Measurements from ENCODE around the gene PTBP1.

Gene PTBP1

DNA sequence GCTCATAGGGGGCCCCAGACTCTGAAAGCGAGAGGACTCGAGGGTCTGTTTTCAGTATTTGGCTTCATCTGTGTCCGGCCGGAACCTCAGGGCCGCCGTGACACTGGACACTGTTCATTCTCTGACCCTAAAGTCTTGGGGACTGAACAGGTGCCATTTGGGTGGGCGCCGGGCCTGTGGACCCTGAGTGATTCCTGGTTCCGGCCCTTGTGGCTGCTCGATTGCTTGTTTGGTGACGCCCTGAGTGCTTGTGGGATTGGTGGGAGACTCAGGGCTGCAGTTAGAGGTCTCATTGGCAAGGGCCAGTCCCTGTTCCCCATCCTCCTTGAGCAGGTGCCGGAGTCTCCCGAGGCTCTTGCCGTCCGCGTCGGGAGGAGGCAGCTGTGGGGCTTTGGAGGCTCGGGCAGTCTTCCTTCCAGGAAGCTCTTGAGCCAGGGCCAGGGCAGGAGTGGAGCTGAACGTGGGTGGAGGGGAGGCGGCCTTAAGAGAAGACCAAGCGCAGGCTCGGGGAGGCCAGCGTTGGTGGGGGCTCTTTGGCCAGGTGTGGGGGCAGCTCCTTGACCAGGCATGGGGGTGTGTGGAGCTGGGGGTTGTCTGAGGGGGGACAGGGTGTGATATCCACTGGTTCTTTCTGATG, 4.7 kb downstream of the PTBP1 start:
- no peaks in the 10 kb centered on the region for H3K27me3 Mint-ChIP-seq (ENCODE audit: low read depth)
- no peaks in the 10 kb centered on the region for H3K9me3 Mint-ChIP-seq
- TF ChIP-seq, protein P1, sequence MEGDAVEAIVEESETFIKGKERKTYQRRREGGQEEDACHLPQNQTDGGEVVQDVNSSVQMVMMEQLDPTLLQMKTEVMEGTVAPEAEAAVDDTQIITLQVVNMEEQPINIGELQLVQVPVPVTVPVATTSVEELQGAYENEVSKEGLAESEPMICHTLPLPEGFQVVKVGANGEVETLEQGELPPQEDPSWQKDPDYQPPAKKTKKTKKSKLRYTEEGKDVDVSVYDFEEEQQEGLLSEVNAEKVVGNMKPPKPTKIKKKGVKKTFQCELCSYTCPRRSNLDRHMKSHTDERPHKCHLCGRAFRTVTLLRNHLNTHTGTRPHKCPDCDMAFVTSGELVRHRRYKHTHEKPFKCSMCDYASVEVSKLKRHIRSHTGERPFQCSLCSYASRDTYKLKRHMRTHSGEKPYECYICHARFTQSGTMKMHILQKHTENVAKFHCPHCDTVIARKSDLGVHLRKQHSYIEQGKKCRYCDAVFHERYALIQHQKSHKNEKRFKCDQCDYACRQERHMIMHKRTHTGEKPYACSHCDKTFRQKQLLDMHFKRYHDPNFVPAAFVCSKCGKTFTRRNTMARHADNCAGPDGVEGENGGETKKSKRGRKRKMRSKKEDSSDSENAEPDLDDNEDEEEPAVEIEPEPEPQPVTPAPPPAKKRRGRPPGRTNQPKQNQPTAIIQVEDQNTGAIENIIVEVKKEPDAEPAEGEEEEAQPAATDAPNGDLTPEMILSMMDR (IDR thresholded peaks at IDR 0.05; ENCODE audit: unreplicated experiment in 3 of 3), result no peak
- peak overlapping the region; percentile 72 to 82 (median 78) for H3K4me3 Mint-ChIP-seq
- peak overlapping the region; percentile 86 to 91 (median 88) for H3K27ac Mint-ChIP-seq
- H3K36me3 Mint-ChIP-seq (ENCODE audit: low read depth), result peaks cover 40% of the 10 kb centered on the region
- peaks cover 48% of the 10 kb centered on the region for H3K4me1 Mint-ChIP-seq

DNA sequence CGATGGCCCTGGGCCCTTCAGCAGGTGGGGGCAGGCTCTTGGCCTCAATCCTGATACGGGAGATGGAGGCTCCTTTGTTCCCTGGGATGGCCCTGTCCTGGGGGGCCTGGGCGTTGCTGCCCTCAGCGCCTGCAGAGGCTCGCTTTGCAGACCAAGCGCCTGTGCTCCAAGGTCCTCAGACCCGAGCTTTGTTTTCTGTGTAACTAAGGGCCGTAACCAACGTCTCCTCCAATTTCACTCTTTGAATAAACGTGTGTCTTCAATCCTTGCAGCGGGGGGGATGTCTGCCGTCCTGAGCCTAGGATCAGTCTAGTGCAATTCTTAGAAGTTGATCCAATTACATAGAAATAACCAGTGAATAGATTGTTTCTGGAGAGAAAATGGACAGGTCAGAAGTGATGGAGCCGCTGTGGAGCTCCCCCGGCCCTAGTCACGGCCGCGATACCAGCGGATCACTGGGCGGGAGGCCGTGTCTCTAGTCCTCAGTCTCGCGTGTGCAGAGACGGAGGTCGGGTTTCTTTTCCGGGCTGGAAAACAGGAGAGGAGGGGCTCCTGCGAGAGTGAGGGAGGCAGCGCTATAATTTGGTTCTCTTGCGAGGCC, 5.3 kb downstream of the PTBP1 start:
- Mint-ChIP-seq H3K9me3 (no peaks in the 10 kb centered on the region), H3K4me3 (peak overlapping the region; percentile 72 to 82 (median 78))
- TF ChIP-seq, protein P1 (IDR thresholded peaks at IDR 0.05; ENCODE audit: unreplicated experiment in 3 of 3), result no peak

DNA sequence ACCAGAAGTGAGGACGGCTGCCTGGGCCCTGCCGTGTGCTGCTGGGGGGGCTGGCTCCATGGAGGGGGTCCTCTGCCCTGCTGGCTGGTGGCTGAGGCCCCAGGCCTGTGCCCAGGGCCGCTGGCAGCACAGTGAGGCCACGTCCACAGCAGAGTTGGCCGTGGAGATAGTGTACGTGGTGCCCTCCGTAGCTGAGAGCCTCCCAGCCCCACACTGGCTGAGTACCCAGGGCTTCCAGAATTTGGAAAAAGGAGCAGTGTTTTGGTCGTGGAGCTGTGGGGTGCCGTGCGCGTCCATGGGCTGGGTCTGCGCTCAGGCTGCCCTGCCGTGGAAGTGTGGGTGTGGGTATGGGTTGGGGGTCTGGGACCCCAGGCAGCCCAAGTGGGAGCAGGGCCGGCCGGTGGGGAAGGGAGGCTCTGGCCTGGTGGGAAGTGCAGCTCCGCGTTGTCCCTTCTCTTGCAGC, 5.9 kb downstream of the PTBP1 start:
- H3K9me3 Mint-ChIP-seq, result no peaks in the 10 kb centered on the region
- peak overlapping the region in 2 of 3 experiments; percentile 30 to 78 for H3K4me3 Mint-ChIP-seq
- H3K27ac Mint-ChIP-seq, result peak overlapping the region in 2 of 3 experiments; percentile 88 to 91
- peaks cover 54% of the 10 kb centered on the region for H3K4me1 Mint-ChIP-seq
- H3K36me3 Mint-ChIP-seq (ENCODE audit: low read depth), result peaks cover 51% of the 10 kb centered on the region
- TF ChIP-seq, protein P1 (IDR thresholded peaks at IDR 0.05; ENCODE audit: unreplicated experiment in 3 of 3), result no peak
- H3K27me3 Mint-ChIP-seq (ENCODE audit: low read depth), result no peaks in the 10 kb centered on the region

More for the DNA sequence above, 5.3 kb downstream of the PTBP1 start:
- Mint-ChIP-seq H3K36me3 (ENCODE audit: low read depth) (peaks cover 46% of the 10 kb centered on the region), H3K27ac (peak overlapping the region; percentile 86 to 91 (median 88)), H3K27me3 (ENCODE audit: low read depth) (no peaks in the 10 kb centered on the region), H3K4me1 (peaks cover 51% of the 10 kb centered on the region)

- H3K4me3 Mint-ChIP-seq, result peak overlapping the region in 2 of 3 experiments; percentile 30 to 78
- peak overlapping the region in 1 of 3 experiments; percentile 88 for H3K27ac Mint-ChIP-seq
- peaks cover 51% of the 10 kb centered on the region for H3K36me3 Mint-ChIP-seq (ENCODE audit: low read depth)
- H3K4me1 Mint-ChIP-seq, result peaks cover 54% of the 10 kb centered on the region
- no peaks in the 10 kb centered on the region for H3K9me3 Mint-ChIP-seq
- TF ChIP-seq, protein P1 (IDR thresholded peaks at IDR 0.05; ENCODE audit: unreplicated experiment in 3 of 3), result no peak
- no peaks in the 10 kb centered on the region for H3K27me3 Mint-ChIP-seq (ENCODE audit: low read depth)
These were observed 6.6 kb downstream of the PTBP1 start for GRCh38 chr19:803686-804418.

- H3K9me3 Mint-ChIP-seq, result no peaks in the 10 kb centered on the region
- peaks cover 51% of the 10 kb centered on the region for H3K36me3 Mint-ChIP-seq (ENCODE audit: low read depth)
- H3K27ac Mint-ChIP-seq, result no peak overlapping the region
- no peak overlapping the region for H3K4me3 Mint-ChIP-seq
- no peaks in the 10 kb centered on the region for H3K27me3 Mint-ChIP-seq (ENCODE audit: low read depth)
- H3K4me1 Mint-ChIP-seq, result peaks cover 49% of the 10 kb centered on the region
- TF ChIP-seq, protein P1 (IDR thresholded peaks at IDR 0.05; ENCODE audit: unreplicated experiment in 3 of 3), result no peak
These were observed 7.3 kb downstream of the PTBP1 start for GRCh38 chr19:804419-805165.

All from nephron (organoid).